Fibroblast of pulmonary artery (primary cell): ENCODE measurements around the gene TTYH3.

Experiments used
- DNase-seq: peaks from one replicate; pipeline ENCODE4 v3.0.0-alpha.2; 2010; ENCODE audit warnings: low read depth
- H3K4me3 ChIP-seq: replicated peaks from 2 replicates; pipeline ENCODE4 v1.5.1; 2011; ENCODE audit warnings: low read depth, mild to moderate bottlenecking, control low read depth, low read length, moderate library complexity
- CTCF ChIP-seq: IDR thresholded peaks from 2 replicates; pipeline ENCODE4 v1.5.1; 2011; ENCODE audit warnings: mild to moderate bottlenecking, control low read depth, low read length, inconsistent platforms; ENCODE audit errors: missing control alignments

Gene TTYH3

GRCh38 chr7:2661602-2662272 lies 30.0 kb downstream of the TTYH3 start:
- no peak for DNase-seq
- peak; percentile 9 for TF ChIP-seq CTCF
- H3K4me3 ChIP-seq, result no peak overlapping the region

GRCh38 chr7:2662273-2663120 lies 30.7 kb downstream of the TTYH3 start:
- DNase-seq, result no peak
- H3K4me3 ChIP-seq, result no peak overlapping the region
- TF ChIP-seq CTCF, result no peak

- H3K4me3 ChIP-seq, result no peak overlapping the region
- TF ChIP-seq CTCF, result no peak
- peak; percentile 27 for DNase-seq
Observed at GRCh38 chr7:2663121-2663886, 31.5 kb downstream of the TTYH3 start.

GRCh38 chr7:2663960-2664359 lies 32.2 kb downstream of the TTYH3 start:
- H3K4me3 ChIP-seq, result no peak overlapping the region
- TF ChIP-seq CTCF, result no peak
- DNase-seq, result no peak

- no peak for DNase-seq
- no peak for TF ChIP-seq CTCF
- no peak overlapping the region for H3K4me3 ChIP-seq
Observed at GRCh38 chr7:2665359-2665791, 33.6 kb downstream of the TTYH3 start.

GRCh38 chr7:2666155-2666554 lies 34.4 kb downstream of the TTYH3 start:
- H3K4me3 ChIP-seq, result no peak overlapping the region
- TF ChIP-seq CTCF, result no peak
- no peak for DNase-seq
